DOHH2 (cell line): ENCODE results near the gene SCFD2.

Source experiments
- CTCF ChIP-seq: fragments of 200-600 bp; sonication (generic); IDR thresholded peaks from one replicate; pipeline ENCODE4 v1.5.1; 2014; ENCODE audit warnings: antibody characterized with exemption, mild to moderate bottlenecking, low read depth, low read length; ENCODE audit not compliant: poor library complexity, severe bottlenecking
- EZH2phosphoT487 ChIP-seq: fragments of 200-600 bp; sonication (generic); IDR thresholded peaks from 2 replicates; pipeline ENCODE4 v1.6.1; 2017; ENCODE audit warnings: borderline replicate concordance, mild to moderate bottlenecking, antibody characterized with exemption, low read length, moderate library complexity, mixed read lengths

- TF ChIP-seq CTCF (no peak), EZH2phosphoT487 (no peak)
Observed at GRCh38 chr4:52866734-52867133, 499.1 kb downstream of the SCFD2 start.
